HG02763 (cell line): ENCODE measurements around the gene SFT2D3.
A peak's percentile ranks its signal among the peaks of the same experiment; 100 is the strongest.

Source experiments
- ATAC-seq: cut with Tn5 transposase; IDR thresholded peaks from one replicate; pipeline ENCODE4 v1.9.1; 2021; ENCODE audit warnings: mild to moderate bottlenecking, moderate library complexity; ENCODE audit not compliant: unreplicated experiment

The SFT2D3 gene

DNA sequence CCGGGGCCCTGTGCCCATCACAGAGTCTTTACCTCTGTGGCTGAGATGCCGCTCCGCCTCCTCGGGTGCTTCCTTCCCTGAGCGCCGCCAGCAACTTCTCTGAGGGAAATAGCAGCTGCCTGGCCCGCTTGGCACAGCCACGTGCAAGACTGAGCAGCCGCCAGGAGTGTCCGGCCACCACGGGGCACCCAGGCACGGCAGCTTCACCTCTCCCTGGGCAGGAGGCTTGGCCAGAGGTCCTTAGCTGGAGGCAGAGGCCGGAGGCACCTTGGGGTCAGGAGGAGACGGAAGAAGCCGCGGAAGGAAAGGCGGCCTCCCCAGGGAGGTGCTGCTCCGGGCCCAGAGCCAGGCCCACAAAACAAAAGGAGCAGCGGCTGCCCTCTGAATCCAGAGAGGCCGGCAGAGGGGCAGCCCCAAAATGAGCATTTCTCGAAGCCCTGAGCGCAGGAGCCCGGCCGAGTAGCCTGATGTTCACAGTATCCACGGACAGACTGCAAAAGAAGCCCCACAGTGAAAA, 20.0 kb upstream of the SFT2D3 start:
- ATAC-seq = no peak

DNA sequence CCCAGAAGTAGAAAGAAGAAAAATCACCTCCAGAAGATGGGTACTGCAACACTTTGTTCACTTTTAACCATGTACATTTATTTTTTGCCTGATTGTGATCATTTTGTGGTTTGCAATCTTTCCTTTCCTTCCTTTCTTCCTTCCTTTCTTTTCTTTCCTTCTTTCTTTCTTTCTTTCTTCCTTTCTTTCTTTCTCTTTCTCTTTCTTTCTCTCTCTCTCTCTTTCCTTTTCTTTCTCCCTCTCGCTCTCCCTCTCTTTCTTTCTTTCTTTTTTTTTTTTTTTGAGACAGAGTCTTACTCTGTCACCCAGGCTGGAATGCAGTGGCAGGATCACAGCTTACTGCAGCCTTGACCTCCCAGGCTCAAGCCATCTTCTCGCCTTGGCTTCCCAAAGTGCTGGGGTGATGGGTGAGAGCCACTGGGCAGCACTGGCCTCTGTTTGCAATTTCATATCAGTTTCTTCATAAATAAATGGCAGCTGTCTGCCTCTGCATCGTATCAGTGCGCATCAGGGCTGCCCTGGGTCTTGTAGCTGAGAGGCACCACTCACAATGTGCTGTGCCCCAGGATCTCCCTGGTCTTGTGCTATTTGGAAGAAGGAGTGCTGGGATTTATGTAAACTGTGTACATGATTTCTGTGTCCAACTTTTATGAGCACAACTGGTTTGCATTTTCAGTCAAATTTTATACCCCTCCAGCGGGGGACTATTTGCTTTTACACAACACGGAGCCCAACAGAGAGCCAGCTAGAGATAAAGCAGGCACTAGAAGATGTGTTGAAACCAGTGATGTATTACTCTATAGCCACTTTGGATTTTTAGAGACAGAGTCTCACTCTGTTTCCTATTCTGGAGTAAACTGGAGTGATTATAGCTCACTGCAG, 19.1 kb upstream of the SFT2D3 start:
- no peak for ATAC-seq

DNA sequence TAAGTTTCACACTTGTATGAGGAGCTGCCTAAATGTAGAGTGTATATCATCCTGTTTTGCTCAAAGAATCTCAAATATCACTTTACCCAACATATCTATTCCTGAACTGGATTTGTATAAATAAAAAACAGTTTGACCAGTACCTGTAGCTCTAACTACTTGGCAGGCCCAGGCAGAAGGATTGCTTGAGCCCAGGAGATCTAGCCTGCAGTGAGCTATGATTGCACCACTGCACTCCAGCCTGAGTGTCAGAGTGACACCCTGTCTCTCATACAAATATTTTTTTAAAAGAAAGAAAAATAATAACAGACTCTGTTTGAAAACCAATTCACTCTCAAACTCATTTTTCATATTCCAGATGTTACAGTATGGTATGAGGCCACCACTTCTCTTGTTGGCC, 18.2 kb upstream of the SFT2D3 start:
- ATAC-seq = no peak

DNA sequence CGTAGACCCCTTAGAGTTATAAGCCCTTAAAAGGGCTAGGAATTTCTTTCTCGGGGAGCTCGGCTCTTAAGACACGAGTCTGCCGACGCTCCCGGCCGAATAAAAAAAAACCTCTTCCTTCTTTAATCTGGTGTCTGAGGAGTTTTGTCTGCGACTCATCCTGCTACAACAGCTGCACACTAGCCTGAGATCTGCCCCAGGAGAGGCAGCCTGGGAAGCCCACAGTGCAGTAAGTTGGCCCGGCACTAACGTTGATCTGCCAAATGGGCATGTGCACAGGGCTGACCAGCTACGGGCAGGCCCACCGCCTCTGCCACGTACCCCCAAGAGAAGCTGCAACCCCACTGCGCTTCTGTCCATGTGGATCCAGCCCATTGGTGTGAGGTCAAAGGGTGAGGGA, 17.5 kb upstream of the SFT2D3 start:
- no peak for ATAC-seq

DNA sequence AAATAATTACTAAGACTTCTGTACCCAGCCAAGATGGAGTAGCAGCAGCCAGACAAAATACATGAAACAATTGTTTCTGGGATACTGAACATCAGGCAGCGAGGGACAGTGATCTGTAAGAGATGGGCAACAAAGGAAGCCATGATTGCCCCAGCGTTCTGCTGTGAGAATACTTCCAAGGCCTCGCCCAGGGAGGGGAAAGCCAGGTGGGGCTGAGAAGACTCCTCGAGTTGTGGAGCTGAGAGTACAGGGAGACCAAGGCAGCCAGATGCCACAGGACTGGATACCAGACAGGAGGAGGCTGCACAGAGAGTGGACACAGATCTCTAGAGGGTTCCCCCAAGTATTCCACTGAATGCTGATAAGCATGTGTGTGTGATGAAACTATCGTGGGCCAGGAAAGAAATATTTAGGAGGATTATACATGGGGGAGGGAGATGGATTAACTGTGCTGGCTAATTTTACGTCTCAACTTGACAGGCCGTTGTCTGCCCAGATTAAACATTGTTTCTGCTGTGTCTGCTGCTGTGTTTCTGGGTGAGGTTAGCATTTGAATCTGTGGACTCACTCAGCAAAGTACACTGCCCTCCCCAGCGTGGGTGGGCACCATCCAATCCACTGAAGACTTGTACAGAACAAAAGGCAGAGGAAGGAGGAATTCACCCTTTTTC, 15.8 kb upstream of the SFT2D3 start:
- no peak for ATAC-seq

DNA sequence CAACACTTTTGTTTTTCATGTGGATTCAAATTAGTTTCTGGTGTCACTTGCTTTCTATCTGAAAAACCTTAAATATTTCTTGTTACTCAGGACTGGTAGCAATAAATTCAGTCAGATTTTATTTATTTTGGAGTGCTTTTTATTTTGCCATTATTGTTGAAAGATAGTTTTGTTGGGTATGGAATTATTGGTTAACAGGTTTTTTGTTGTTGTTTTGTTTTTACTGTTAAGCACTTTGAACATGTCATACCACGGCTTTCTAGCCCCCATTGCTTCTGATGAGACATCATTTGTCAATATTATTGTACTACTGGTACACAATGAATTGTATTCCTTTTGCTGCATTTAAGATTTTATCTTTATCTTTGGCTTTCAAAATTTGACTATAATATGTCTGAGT, 12.9 kb upstream of the SFT2D3 start:
- no peak for ATAC-seq

DNA sequence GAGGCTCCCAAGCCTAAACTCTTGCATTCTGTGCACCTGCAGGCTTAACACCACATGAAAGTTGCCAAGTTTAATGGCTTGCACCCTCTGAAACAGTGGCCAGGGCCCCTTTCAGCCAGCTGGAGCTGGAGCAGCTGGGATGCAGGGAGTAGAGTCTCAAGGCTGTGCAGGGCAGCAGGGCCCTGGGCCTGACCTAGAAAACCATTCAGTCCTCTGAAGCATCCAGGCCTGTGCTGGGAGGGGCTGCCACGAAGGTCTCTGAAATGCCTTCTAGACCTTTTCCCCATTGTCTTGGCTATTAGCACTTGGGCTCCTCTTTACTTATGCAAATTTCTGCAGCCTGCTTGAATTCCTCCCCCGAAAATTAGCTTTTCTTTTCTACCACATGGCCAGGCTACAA, 10.6 kb upstream of the SFT2D3 start:
- no peak for ATAC-seq

DNA sequence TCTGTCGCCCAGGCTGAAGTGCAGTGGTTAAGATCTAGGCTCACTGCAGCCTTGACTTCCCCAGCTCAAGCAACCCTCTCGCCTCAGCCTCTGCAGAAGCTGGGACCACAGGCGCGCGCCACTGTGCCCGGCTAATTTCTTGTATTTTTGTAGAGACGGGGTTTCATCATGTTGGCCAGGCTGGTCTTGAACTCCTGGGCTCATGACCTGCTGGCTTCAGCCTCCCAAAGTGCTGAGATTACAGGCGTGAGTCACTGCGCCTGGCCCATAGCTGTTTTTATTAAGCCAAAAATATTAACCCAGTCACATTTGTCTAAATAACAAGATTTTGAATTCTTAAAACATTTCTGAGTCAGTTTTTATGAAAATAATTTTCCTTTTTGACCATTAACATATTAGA, 6.3 kb upstream of the SFT2D3 start:
- no peak for ATAC-seq

DNA sequence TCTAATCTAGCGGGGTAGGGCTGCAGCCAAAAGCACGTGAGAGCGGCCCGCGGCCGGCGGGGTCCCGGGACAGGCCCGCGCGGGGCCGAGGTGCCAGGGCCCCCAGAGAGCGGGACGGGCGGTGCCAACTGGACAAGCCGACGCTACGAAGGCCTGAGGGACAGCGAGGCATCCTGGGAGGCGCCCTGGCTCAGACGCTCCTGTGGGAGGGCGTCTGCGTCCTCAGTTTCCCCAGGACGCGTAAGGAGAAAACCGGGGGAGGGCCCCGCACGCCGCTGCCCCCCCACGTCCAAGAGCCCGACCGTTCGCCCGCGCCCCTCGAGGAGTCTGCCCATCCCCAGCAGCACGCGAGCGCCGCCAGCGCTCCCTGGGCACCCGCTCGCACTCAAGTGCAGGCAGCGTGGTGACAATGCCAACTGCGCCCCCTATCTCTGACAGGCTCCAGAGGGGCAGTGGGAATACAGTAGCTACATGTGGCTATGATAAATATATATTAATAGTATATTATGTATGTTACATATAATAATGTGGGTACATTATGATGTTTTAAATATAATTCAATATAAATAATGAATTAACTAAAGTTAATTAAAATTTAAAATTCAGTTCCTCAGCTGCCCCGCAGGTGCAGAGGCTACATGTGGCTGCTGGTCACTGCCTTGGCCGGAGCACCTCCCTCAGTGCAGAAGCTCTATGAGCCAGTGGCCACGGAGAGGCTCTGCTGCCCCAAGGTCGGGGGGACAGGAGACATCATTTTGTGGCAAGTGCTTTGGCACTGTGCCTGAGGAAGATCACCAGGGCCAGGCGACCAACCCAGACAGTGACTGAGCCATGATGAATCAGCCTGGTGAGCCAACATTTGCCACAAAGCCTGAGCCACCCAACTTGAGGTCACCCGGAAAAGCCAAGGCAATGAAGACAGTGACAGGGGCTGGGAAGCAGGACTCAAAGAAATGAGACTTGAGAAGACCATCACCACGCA, 5.5 kb upstream of the SFT2D3 start:
- no peak for ATAC-seq

DNA sequence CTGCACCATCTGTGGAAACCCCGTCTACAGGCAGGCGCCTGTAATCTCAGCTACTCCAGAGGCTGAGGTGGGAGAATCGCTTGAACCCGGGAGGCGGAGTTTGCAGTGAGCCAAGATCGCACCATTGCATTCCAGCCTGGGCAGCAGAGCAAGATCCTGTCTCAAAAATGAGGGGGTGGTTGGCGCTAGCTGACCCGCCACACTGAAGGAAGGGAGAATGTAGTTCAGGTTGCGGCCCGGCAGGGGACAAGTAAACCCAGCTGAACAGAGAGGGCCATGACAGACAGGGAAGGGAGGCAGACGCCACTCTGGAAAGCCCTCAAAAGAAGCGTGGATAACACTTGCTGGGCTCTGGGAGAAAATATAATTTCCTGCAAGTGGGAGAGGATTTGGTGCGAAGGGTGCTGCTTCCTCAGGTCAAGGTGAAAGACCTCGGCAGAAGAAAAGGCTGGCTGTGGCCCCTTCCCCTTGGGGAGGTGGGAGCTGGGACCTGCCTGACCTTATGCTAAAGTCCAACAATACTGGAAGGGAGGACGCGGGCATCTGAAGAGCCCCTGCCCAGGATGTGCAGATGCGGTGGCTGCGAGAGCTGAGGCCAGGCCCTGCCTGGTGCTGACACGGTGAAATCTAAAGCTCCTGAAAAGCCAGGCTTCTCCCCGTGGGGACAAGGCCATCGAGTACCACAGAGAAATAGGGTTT, 3.7 kb upstream of the SFT2D3 start:
- no peak for ATAC-seq

DNA sequence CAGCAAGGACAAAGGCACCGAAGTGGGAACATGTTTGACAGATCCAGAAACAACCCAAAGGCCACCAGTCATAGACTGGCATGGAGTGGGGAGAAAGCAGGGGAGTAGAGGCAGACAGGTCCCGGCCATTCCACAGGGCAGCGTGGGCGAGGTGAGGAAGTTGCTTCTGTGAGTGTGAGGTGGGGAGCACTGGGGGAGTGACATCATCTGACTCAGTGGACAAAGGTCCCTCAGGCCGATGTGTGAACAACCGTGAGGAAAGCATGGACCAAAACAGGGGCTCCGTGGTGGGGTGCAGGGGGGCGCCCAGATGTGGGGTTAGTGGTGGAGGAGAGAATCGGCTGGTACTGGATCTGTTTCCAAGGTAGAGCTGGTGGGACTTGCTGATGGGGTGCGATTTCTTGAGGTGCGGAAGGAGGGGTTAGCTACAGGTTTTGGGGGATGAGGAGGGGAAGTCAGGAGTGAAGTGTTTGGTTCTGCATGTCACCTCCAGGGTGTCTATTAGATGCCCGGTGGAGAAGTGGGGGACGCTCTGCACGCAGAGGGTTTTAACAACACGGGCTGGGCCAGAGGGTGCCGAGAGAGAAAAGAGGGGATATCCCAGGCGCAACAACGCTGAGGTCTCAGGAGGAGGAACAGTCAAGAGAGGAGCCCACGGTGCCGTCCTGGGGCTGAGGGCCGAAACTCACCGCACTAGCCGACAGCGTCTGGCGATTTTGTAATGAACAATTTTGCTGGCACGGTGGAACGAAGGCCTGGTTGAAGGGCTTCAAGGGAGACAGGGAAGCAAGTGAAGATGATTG, 2.5 kb upstream of the SFT2D3 start:
- ATAC-seq = no peak

DNA sequence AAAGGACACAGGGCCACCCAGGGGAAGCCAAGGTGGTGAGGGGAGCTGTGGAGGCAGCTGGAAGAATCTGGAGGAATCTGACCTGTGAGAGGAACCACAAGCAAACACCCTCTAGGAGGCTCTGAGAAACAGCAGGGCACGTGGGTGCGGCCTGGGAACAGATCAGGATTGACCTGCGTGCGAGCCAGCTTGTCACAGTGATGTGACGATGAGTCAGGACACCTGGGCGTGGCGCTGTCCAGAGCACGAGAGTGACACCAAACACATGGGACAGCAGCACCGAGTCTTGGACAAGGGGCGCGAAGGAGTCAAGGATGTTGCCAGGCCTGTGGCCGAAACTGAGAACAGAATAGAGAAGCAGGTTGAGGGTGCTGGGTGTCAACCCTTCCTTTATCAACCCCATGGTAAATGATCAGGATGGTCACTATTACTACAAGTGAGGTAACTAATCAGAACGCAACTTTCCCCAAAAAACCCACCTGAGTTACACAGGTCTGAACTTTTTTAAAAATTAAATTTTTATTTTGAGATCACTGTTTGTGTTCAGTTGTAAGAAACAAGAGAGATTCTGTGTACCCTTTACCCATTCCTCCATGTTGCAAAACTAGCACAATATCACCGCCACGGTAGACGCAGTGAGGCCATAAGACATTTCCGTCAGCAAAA, 637 bp upstream of the SFT2D3 start:
- ATAC-seq = peak; percentile 56

DNA sequence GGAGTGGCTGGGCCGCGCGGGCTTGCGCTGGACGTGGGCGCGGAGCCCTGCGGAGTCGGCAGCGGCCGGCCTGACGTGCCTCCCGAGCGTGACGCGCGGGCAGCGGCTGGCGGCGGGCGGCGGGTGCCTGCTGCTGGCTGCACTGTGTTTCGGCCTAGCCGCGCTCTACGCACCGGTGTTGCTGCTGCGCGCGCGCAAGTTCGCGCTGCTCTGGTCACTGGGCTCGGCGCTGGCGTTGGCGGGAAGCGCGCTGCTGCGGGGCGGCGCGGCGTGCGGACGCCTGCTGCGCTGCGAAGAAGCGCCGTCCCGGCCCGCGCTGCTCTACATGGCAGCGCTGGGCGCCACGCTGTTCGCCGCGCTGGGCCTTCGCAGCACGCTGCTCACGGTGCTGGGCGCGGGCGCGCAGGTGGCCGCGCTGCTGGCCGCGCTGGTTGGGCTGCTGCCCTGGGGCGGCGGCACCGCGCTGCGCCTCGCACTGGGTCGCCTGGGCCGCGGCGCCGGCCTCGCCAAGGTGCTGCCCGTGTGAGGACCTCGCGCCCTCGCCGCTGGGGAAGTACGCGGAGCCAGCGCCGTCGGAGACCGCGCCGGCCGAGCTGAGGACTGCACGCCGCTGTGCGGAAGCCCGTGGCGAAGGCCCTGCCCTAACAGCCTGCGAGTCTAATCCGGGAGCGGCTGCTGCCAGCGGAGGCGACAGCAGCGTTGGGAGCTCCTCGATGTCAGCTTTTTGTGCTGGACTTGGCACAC, 526 bp downstream of the SFT2D3 start:
- ATAC-seq = peak; percentile 40

DNA sequence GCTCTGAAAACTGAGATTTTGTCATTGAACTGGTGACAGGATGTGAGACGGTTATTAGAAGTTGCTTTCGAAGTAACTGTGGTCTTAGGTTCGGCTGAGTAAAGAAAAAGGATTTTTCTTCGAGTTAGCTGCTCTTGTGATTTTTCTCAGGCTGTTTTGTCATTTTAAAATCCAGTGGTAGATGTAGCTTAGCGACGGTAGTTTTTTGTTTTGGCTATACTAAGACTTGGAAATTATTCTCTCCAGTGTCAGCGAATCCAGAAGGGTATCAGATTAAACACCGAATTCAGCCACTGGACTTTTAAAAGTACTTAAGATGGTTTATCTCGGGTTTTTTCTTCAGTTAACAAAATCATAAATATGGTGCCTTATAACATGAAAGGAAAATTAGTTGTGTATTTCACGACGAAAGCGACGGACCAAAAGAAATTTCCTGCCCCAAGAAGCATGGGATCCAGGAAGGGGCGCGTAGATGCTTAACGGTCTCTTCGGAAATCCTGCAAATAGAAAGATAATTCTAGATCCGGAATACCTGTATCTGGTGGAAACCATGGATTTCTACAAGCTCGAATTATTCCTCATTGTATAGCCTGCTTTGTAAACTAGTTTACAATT, 1.2 kb downstream of the SFT2D3 start:
- ATAC-seq = no peak

DNA sequence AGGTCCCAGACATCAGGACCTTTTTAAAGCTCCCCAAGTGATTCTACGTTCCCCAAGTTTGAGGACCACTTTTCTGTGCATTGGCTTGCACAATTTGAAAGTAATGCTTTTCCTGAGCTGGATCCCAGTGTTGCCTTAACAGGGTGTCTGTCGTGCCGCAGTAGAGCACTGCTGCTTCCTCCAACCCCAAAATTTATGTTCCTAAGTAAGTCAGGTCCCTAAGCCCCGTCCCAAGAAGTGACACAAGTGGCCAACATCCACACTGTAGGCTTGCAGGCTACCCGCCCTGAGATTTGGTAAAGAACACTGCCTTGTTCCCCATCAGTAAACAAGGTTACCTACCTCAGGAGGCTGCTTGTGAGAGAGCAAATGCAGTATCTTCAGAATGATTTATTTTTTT, 2.0 kb downstream of the SFT2D3 start:
- no peak for ATAC-seq

DNA sequence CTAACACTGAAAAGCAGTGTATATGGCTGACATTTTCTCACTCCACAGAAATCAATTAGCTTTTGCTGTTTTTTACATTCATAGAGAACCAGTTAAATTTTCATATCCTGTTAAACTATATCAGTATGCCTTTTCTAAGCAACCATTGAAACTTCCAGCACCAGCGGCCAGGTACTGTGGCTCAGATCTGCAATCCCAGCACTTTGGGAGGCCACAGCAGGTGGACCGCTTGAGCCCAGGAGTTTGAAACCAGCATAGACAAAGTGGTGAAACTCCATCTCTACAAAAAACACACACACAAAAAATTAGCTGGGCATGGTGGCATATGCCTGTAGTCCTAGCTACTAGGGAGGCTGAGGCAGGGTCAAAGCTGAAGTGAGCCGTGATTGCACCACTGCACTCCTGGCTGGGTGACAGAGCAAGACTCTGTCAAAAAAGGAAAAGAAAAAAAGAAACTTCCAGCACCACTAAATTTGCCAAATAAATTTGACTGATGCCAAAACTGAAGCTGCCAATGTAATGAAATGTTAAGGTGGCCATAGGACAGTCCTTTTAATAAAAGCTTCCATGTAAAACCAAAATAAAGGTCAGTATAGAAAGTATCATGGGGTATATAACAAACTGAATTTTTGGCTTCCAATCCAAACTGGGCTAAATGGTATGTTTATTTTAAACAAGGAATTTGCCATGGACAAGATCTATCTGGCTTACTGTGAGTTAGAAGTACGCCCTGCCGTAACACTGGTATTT, 3.5 kb downstream of the SFT2D3 start:
- no peak for ATAC-seq

DNA sequence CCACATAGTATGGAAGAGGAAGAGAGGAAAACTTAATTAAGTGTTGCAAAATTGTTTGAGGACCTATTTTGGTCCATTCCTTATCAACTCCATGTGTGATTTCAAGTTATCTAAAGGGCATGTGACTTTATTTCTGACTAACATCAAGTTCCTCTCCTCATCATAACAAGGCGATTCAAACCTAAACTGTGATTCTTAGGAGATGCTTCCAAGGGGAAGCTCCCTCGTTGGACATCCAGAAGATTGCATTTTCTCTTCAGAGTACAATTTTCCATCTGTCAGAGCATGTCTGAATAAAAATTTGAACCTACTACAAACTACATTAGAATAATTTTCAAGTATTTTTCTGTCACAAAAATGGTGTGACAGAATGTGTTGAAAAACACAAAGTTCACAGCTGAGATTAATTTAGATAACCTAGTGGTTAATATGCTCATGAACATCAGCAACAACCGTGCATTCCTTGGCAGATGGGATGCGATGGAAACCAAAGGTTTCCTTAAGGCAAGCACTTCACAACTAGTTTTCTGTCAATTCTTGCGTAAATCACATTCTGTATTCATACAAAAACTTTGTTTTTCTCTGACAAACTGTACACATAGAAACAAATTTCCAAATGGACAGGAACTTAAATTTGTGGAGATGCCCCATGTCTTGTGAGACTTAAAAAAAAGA, 4.2 kb downstream of the SFT2D3 start:
- ATAC-seq = no peak
